DOHH2 (cell line): ENCODE measurements around the gene CNTNAP2.

Experiments
- EZH2phosphoT487 ChIP-seq: fragments of 200-600 bp; sonication (generic); IDR thresholded peaks from 2 replicates; pipeline ENCODE4 v1.6.1; 2017; ENCODE audit warnings: borderline replicate concordance, mild to moderate bottlenecking, antibody characterized with exemption, low read length, moderate library complexity, mixed read lengths
- TF ChIP-seq, protein P1 (sequence below): fragments of 200-600 bp; sonication (generic); IDR thresholded peaks from one replicate; pipeline ENCODE4 v1.5.1; 2014; ENCODE audit warnings: antibody characterized with exemption, mild to moderate bottlenecking, low read depth, low read length; ENCODE audit not compliant: poor library complexity, severe bottlenecking

DNA sequence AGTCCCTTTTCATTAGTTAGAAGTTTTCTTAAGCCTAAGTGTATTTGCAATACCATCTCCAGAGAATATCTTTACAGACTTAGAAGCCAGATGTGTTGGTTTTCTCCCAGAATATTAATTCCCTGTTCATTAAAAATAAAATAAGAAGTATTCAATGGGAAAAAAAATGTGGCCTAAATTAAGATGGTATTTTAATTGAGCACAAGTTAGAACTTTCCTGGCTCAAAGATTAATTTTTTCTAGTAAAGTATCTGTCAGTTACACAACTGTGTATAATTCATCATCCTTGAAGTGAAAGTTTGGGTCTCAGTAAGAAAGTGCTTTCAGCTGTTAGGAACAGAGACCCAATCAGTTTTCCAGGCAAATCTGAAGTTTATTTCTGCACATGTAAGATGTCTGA is 1294.5 kb downstream of the CNTNAP2 start:
- TF ChIP-seq, protein P1, sequence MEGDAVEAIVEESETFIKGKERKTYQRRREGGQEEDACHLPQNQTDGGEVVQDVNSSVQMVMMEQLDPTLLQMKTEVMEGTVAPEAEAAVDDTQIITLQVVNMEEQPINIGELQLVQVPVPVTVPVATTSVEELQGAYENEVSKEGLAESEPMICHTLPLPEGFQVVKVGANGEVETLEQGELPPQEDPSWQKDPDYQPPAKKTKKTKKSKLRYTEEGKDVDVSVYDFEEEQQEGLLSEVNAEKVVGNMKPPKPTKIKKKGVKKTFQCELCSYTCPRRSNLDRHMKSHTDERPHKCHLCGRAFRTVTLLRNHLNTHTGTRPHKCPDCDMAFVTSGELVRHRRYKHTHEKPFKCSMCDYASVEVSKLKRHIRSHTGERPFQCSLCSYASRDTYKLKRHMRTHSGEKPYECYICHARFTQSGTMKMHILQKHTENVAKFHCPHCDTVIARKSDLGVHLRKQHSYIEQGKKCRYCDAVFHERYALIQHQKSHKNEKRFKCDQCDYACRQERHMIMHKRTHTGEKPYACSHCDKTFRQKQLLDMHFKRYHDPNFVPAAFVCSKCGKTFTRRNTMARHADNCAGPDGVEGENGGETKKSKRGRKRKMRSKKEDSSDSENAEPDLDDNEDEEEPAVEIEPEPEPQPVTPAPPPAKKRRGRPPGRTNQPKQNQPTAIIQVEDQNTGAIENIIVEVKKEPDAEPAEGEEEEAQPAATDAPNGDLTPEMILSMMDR = no peak
- no peak for TF ChIP-seq EZH2phosphoT487
